ENCODE data around the gene QPRT.
"Not testable (repeated sequence)": the region's sequence is repeated elsewhere in the genome, so short reads cannot be mapped to it uniquely, and the experiment has no call there.

The QPRT gene

GRCh38 chr16:29662729-29663015 lies 16.3 kb upstream of the QPRT start:
- DNase-seq (ENCODE audit: low read depth in 2 of 2): no peak

- peak in 1 of 2 donors; percentile 41 for DNase-seq (ENCODE audit: low read depth in 2 of 2)
Observed at GRCh38 chr16:29663016-29663806, 15.8 kb upstream of the QPRT start, which contains the start of gene SPN. SPN (plus strand) TSS chr16:29663247; CDS start chr16:29663729, 482 bp downstream.

GRCh38 chr16:29663807-29664090 lies 15.2 kb upstream of the QPRT start:
- no peak for DNase-seq (ENCODE audit: low read depth in 2 of 2)

GRCh38 chr16:29664091-29664921 lies 14.7 kb upstream of the QPRT start:
- DNase-seq (ENCODE audit: low read depth in 2 of 2): no peak

- no peak for DNase-seq (ENCODE audit: low read depth in 2 of 2)
Observed at GRCh38 chr16:29665294-29666077, 13.5 kb upstream of the QPRT start.

GRCh38 chr16:29667322-29667610 lies 11.7 kb upstream of the QPRT start:
- DNase-seq (ENCODE audit: low read depth in 2 of 2): not testable (repeated sequence)

- no peak for DNase-seq (ENCODE audit: low read depth in 2 of 2)
Observed at GRCh38 chr16:29667755-29668154, 11.2 kb upstream of the QPRT start.

GRCh38 chr16:29668267-29668666 lies 10.7 kb upstream of the QPRT start:
- no peak for DNase-seq (ENCODE audit: low read depth in 2 of 2)

- DNase-seq (ENCODE audit: low read depth in 2 of 2): no peak
Observed at GRCh38 chr16:29673501-29673900, 5.5 kb upstream of the QPRT start.

GRCh38 chr16:29674188-29674587 lies 4.8 kb upstream of the QPRT start:
- DNase-seq (ENCODE audit: low read depth in 2 of 2): no peak

GRCh38 chr16:29675811-29676643 lies 3.0 kb upstream of the QPRT start:
- DNase-seq (ENCODE audit: low read depth in 2 of 2): no peak

GRCh38 chr16:29676989-29677785 lies 1.8 kb upstream of the QPRT start:
- no peak for DNase-seq (ENCODE audit: low read depth in 2 of 2)

GRCh38 chr16:29680180-29680598 lies 1.2 kb downstream of the QPRT start:
- no peak for DNase-seq (ENCODE audit: low read depth in 2 of 2)

- no peak for DNase-seq (ENCODE audit: low read depth in 2 of 2)
Observed at GRCh38 chr16:29683543-29684090, 4.6 kb downstream of the QPRT start.

- no peak for DNase-seq (ENCODE audit: low read depth in 2 of 2)
Observed at GRCh38 chr16:29684679-29685078, 5.7 kb downstream of the QPRT start.

- DNase-seq (ENCODE audit: low read depth in 2 of 2): no peak
Observed at GRCh38 chr16:29686740-29687332, 7.9 kb downstream of the QPRT start.

GRCh38 chr16:29687755-29688154 lies 8.8 kb downstream of the QPRT start:
- DNase-seq (ENCODE audit: low read depth in 2 of 2): no peak

- no peak for DNase-seq (ENCODE audit: low read depth in 2 of 2)
Observed at GRCh38 chr16:29688172-29688571, 9.2 kb downstream of the QPRT start.

- not testable (repeated sequence) for DNase-seq (ENCODE audit: low read depth in 2 of 2)
Observed at GRCh38 chr16:29689490-29690351, 10.7 kb downstream of the QPRT start.

All from stimulated activated CD8-positive, alpha-beta memory T cell treated with anti-CD3 and anti-CD28 coated beads, Interleukin-2, amount 100 ng/mL, for 48 hours (primary cell).